Tibial nerve (tissue), 4 donors: Measurements from ENCODE around the gene TAGLN2. TPM values are rescaled to one million over a fixed set of nuclear protein-coding genes. Genes with fewer than 3 reads are reported as not detected.

ENCODE experiments used
- DNase-seq, 2 donors: peaks; one replicate each; pipeline ENCODE4 v3.0.0-alpha.2; 2019; ENCODE audit warnings: low spot score in 2 of 2
- H3K27ac ChIP-seq, 4 donors: fragments of 200-600 bp; sonication (generic) in 3 of 4; one replicate each; pipeline ENCODE4 v1.5.1; 2017 to 2019; ENCODE audit warnings: mild to moderate bottlenecking in 1 of 4
- H3K27me3 ChIP-seq, 2 donors: fragments of 200-600 bp; sonication (generic) in 1 of 2; one replicate each; pipeline versions ENCODE4 v1.5.1 to v1.6.0; 2017 to 2019
- H3K36me3 ChIP-seq, 3 donors: fragments of 200-600 bp; sonication (generic); one replicate each; pipeline ENCODE4 v1.5.1; 2018 to 2019
- H3K4me1 ChIP-seq, 4 donors: fragments of 200-600 bp; sonication (generic) in 3 of 4; one replicate each; pipeline ENCODE4 v1.5.1; 2017 to 2019
- H3K4me3 ChIP-seq, 4 donors: fragments of 200-600 bp; sonication (generic) in 3 of 4; one replicate each; pipeline ENCODE4 v1.5.1; 2017 to 2019; ENCODE audit warnings: mild to moderate bottlenecking in 1 of 4, moderate library complexity in 1 of 4
- H3K9me3 ChIP-seq, 4 donors: fragments of 200-600 bp; sonication (generic) in 3 of 4; one replicate each; pipeline ENCODE4 v1.5.1; 2017 to 2019
- CTCF ChIP-seq, 5 experiments: fragments of 200-600 bp in 3 of 5; fragments of 450-650 bp in 2 of 5; sonication (generic) in 3 of 5; IDR thresholded peaks; one replicate each; pipeline ENCODE4 v1.5.1; 2016 to 2019; ENCODE audit warnings: antibody characterized with exemption in 5 of 5, mild to moderate bottlenecking in 3 of 5, moderate library complexity in 2 of 5
- EP300 ChIP-seq, 2 donors: sonication (generic); formaldehyde crosslinking; IDR thresholded peaks; one replicate each; pipeline ENCODE4 v1.6.1; 2017; ENCODE audit warnings: antibody characterized with exemption in 2 of 2, mild to moderate bottlenecking in 1 of 2
- POLR2A ChIP-seq, 2 donors: fragments of 450-650 bp; IDR thresholded peaks; one replicate each; pipeline ENCODE4 v1.6.1; 2017; ENCODE audit warnings: antibody characterized with exemption in 2 of 2, mild to moderate bottlenecking in 2 of 2, moderate library complexity in 2 of 2
- WGBS, 2 donors: methylation state at CpG; one replicate each; pipeline ENCODE4 v1.1.5; 2018; 5-methylcytosine and 5-hydroxymethylcytosine counted together
- total RNA-seq, 4 donors: library from RNA; depleted of rRNA; stranded (reverse); fragments of >200 nt; gene quantifications; one replicate each; pipeline ENCODE4 v1.1.0, GENCODE V29; 2016

The TAGLN2 gene
- total RNA-seq, 4 donors from 2014 or later = 149 to 205 (median 168) TPM

GRCh38 chr1:159920202-159920601 lies 5.1 kb downstream of the TAGLN2 start:
- Histone ChIP-seq H3K4me3 (no peak overlapping the region), H3K9me3 (no peaks in the 10 kb centered on the region), H3K27ac (no peak overlapping the region), H3K36me3 (peaks cover 0 to 57% (median 19%) of the 10 kb centered on the region in 3 donors), H3K27me3 (no peaks in the 10 kb centered on the region), H3K4me1 (peaks cover 0 to 59% (median 23%) of the 10 kb centered on the region in 4 donors)
- DNase-seq = no peak
- TF ChIP-seq EP300 (IDR thresholded peaks at IDR 0.05) = no peak
- no peak for TF ChIP-seq POLR2A (IDR thresholded peaks at IDR 0.05)
- no peak for TF ChIP-seq CTCF (IDR thresholded peaks at IDR 0.05)
- 85 to 89% methylated on average over 10 of the region's 10 CpGs for WGBS, 2 donors

GRCh38 chr1:159919236-159919865 lies 6.0 kb downstream of the TAGLN2 start:
- peaks cover 0 to 58% (median 19%) of the 10 kb centered on the region in 3 donors for H3K36me3 ChIP-seq
- no peaks in the 10 kb centered on the region for H3K27me3 ChIP-seq
- H3K4me3 ChIP-seq = no peak overlapping the region
- TF ChIP-seq EP300 (IDR thresholded peaks at IDR 0.05) (no peak), POLR2A (IDR thresholded peaks at IDR 0.05) (no peak), CTCF (IDR thresholded peaks at IDR 0.05) (no peak)
- WGBS, 2 donors = 94 to 99% methylated on average over 8 to 10 of the region's 10 CpGs
- H3K4me1 ChIP-seq = peaks cover 0 to 59% (median 23%) of the 10 kb centered on the region in 4 donors
- no peak overlapping the region for H3K27ac ChIP-seq
- DNase-seq = no peak
- no peaks in the 10 kb centered on the region for H3K9me3 ChIP-seq

- Histone ChIP-seq H3K27ac (peak overlapping the region in 2 of 4 donors; percentile 1 to 8), H3K27me3 (no peaks in the 10 kb centered on the region), H3K9me3 (no peaks in the 10 kb centered on the region), H3K36me3 (peaks cover 0 to 58% (median 19%) of the 10 kb centered on the region in 3 donors), H3K4me1 (peaks cover 0 to 58% (median 21%) of the 10 kb centered on the region in 4 donors), H3K4me3 (no peak overlapping the region)
- TF ChIP-seq POLR2A (IDR thresholded peaks at IDR 0.05) (no peak), EP300 (IDR thresholded peaks at IDR 0.05) (no peak), CTCF (IDR thresholded peaks at IDR 0.05) (no peak)
- WGBS, 2 donors = 85 to 91% methylated on average over 13 of the region's 13 CpGs
- DNase-seq = no peak
Observed at GRCh38 chr1:159918352-159919200, 6.7 kb downstream of the TAGLN2 start.

- no peak for TF ChIP-seq CTCF (IDR thresholded peaks at IDR 0.05)
- no peak for TF ChIP-seq EP300 (IDR thresholded peaks at IDR 0.05)
- no peak for TF ChIP-seq POLR2A (IDR thresholded peaks at IDR 0.05)
- Histone ChIP-seq H3K27ac (peak overlapping the region in 1 of 4 donors; percentile 7), H3K4me1 (peaks cover 0 to 53% (median 14%) of the 10 kb centered on the region in 4 donors)
Observed at GRCh38 chr1:159917533-159918351, 7.6 kb downstream of the TAGLN2 start.

More at GRCh38 chr1:159917533-159918351, 7.6 kb downstream of the TAGLN2 start:
- Histone ChIP-seq H3K36me3 (peaks cover 0 to 58% (median 19%) of the 10 kb centered on the region in 3 donors), H3K9me3 (no peaks in the 10 kb centered on the region), H3K27me3 (no peaks in the 10 kb centered on the region), H3K4me3 (no peak overlapping the region)
- WGBS, 2 donors = 81 to 82% methylated on average over 5 of the region's 5 CpGs
- DNase-seq = no peak
